HepG2 (cell line): ENCODE results near the gene CDC6. TPM values are rescaled to one million over a fixed set of nuclear protein-coding genes. Genes with fewer than 3 reads are reported as not detected.

ENCODE experiments used
- ADNP ChIP-seq: sonication (generic); formaldehyde crosslinking; IDR thresholded peaks from 2 replicates; pipeline ENCODE4 v1.4.0; 2020; ENCODE audit warnings: missing genetic modification reagents
- ATF7 ChIP-seq, 2 experiments: fragments of 450-650 bp in 1 of 2; sonication (generic) in 1 of 2; formaldehyde crosslinking in 1 of 2; IDR thresholded peaks; 2 replicates each; pipeline versions ENCODE4 v1.4.0 to v1.6.1; 2016 to 2020; ENCODE audit warnings: antibody characterized with exemption in 1 of 2, mild to moderate bottlenecking in 1 of 2, missing genetic modification reagents in 1 of 2
- GABPA ChIP-seq, 2 experiments: IDR thresholded peaks; 2 replicates each; pipeline ENCODE4 v1.6.1; 2011 to 2016; ENCODE audit warnings: low read depth in 2 of 2, low read length in 1 of 2, missing biosample characterization in 1 of 2, missing genetic modification characterization in 1 of 2
- HNRNPL ChIP-seq: fragments of 200-400 bp; formaldehyde crosslinking; IDR thresholded peaks from 2 replicates; pipeline ENCODE4 v1.6.1; 2017; ENCODE audit warnings: mild to moderate bottlenecking, low read depth, low read length
- ISL2 ChIP-seq: sonication (generic); formaldehyde crosslinking; IDR thresholded peaks from 2 replicates; pipeline ENCODE4 v1.5.0; 2020; ENCODE audit warnings: missing genetic modification reagents
- KDM2A ChIP-seq: sonication (generic); formaldehyde crosslinking; IDR thresholded peaks from 2 replicates; pipeline ENCODE4 v1.4.0; 2020; ENCODE audit warnings: low read depth, missing genetic modification reagents, borderline replicate concordance
- NRL ChIP-seq: sonication (generic); formaldehyde crosslinking; IDR thresholded peaks from 2 replicates; pipeline ENCODE4 v1.5.0; 2020; ENCODE audit warnings: missing genetic modification reagents, mild to moderate bottlenecking, moderate library complexity, borderline replicate concordance
- SATB2 ChIP-seq: sonication (generic); formaldehyde crosslinking; IDR thresholded peaks from 2 replicates; pipeline ENCODE4 v1.5.0; 2020; ENCODE audit warnings: missing genetic modification reagents
- SPEN ChIP-seq: sonication (generic); formaldehyde crosslinking; IDR thresholded peaks from 2 replicates; pipeline ENCODE4 v1.5.1; 2020; ENCODE audit warnings: low read depth, mild to moderate bottlenecking, missing genetic modification reagents
- SSRP1 ChIP-seq: IDR thresholded peaks from 2 replicates; pipeline ENCODE4 v1.6.1; 2016; ENCODE audit warnings: control low read depth
- ZNF607 ChIP-seq: sonication (generic); formaldehyde crosslinking; IDR thresholded peaks from 2 replicates; pipeline ENCODE4 v1.5.1; 2020; ENCODE audit warnings: missing genetic modification reagents, mild to moderate bottlenecking, borderline replicate concordance
- ZNF687 ChIP-seq: sonication (generic); formaldehyde crosslinking; IDR thresholded peaks from 2 replicates; pipeline ENCODE4 v1.5.1; 2020; ENCODE audit warnings: mild to moderate bottlenecking, missing genetic modification reagents, moderate library complexity
- polyA plus RNA-seq, 8 experiments: library from polyadenylated mRNA; depleted of rRNA in 3 of 8; stranded (reverse) in 7 of 8; unstranded in 1 of 8; fragments of >200 nt; fragmentation: Illumina TruSeq in 4 of 8; extraction: Trizol in 4 of 8; gene quantifications; 2 replicates each; pipeline versions ENCODE4 v1.2.1 to v1.2.3, GENCODE V29; 2011 to 2016; ENCODE audit warnings: low read depth in 4 of 8, missing spikeins in 1 of 8, mixed read lengths in 1 of 8; ENCODE audit not compliant: insufficient read depth in 1 of 8
- total RNA-seq, 5 experiments: library from RNA; depleted of rRNA; stranded (reverse); fragments of >200 nt; fragmentation: Illumina TruSeq; extraction: Trizol; gene quantifications; 2 replicates each; pipeline ENCODE4 v1.2.3, GENCODE V29; 2016; ENCODE audit warnings: low read depth in 1 of 5

CDC6 gene
- total and polyA plus RNA-seq, 2 of the 13 experiments (the other 11 are each of a cell fraction or from before 2014, with no cell fraction given): 17.4 to 114 TPM

GRCh38 chr17:40312131-40312731 is 24.6 kb downstream of the CDC6 start (continued):
- TF ChIP-seq ATF7 (IDR thresholded peaks at IDR 0.05): no peak
- TF ChIP-seq ATF7 (CRISPR knock-in tag; IDR thresholded peaks at IDR 0.05): 0 out of 2 replicates have a peak, but pooled peaks have one; percentile 33
- TF ChIP-seq GABPA (IDR thresholded peaks at IDR 0.05; ENCODE audit: low read depth, low read length): no peak
- no peak for TF ChIP-seq GABPA (CRISPR knock-in tag; IDR thresholded peaks at IDR 0.05; ENCODE audit: low read depth)
- 0 out of 2 replicates have a peak, but pooled peaks have one; percentile 29 for TF ChIP-seq SPEN (CRISPR knock-in tag)
- TF ChIP-seq HNRNPL: peak; percentile 88
- no peak for TF ChIP-seq SSRP1 (CRISPR knock-in tag)
- peak; percentile 62 for TF ChIP-seq ZNF687 (CRISPR knock-in tag)
- TF ChIP-seq ZNF607 (CRISPR knock-in tag): no peak
- TF ChIP-seq NRL (CRISPR knock-in tag): 0 out of 2 replicates have a peak, but pooled peaks have one; percentile 12
- TF ChIP-seq KDM2A (CRISPR knock-in tag): no peak
- no peak for TF ChIP-seq SATB2 (CRISPR knock-in tag)
- TF ChIP-seq ISL2 (CRISPR knock-in tag): no peak
- TF ChIP-seq ADNP: no peak
